Measurements from ENCODE around the gene LY6G6F. TPM values are rescaled to one million over a fixed set of nuclear protein-coding genes. Genes with fewer than 3 reads are reported as not detected.
A peak's percentile ranks its signal among the peaks of the same experiment; 100 is the strongest.

LY6G6F gene
- total RNA-seq, 4 donors from 2014 or later, result not detected

GRCh38 chr6:31725502-31726350 is 19.1 kb downstream of the LY6G6F start:
- TF ChIP-seq CTCF (IDR thresholded peaks at IDR 0.05), result no peak
- DNase-seq (ENCODE audit: low spot score) (no peak), ATAC-seq (ENCODE audit: low FRiP score) (peak; percentile 47)

GRCh38 chr6:31727034-31727716 is 20.5 kb downstream of the LY6G6F start:
- TF ChIP-seq CTCF (IDR thresholded peaks at IDR 0.05), result no peak
- ATAC-seq (ENCODE audit: low FRiP score), result no peak
- DNase-seq (ENCODE audit: low spot score), result no peak

GRCh38 chr6:31727717-31728671 is 21.3 kb downstream of the LY6G6F start:
- DNase-seq (ENCODE audit: low spot score), result no peak
- no peak for TF ChIP-seq CTCF (IDR thresholded peaks at IDR 0.05)
- ATAC-seq (ENCODE audit: low FRiP score), result no peak

GRCh38 chr6:31728767-31729514 is 22.3 kb downstream of the LY6G6F start, which contains the start of gene DDAH2:
Gene DDAH2 (minus strand): TSS chr6:31729299. CDS start chr6:31729161, 138 bp downstream.
- peak; percentile 8 for ATAC-seq (ENCODE audit: low FRiP score)
- TF ChIP-seq CTCF (IDR thresholded peaks at IDR 0.05), result no peak

GRCh38 chr6:31729515-31729978 is 22.9 kb downstream of the LY6G6F start:
- peak; percentile 87 for ATAC-seq (ENCODE audit: low FRiP score)
- peak in 1 of 3 donors; percentile 11 for TF ChIP-seq CTCF (IDR thresholded peaks at IDR 0.05)

More at GRCh38 chr6:31728767-31729514, 22.3 kb downstream of the LY6G6F start, which contains the start of gene DDAH2:
- DNase-seq (ENCODE audit: low spot score), result no peak

More at GRCh38 chr6:31729515-31729978, 22.9 kb downstream of the LY6G6F start:
- DNase-seq (ENCODE audit: low spot score), result peak; percentile 88

Measured in omental fat pad (tissue), 4 donors.